PC-9 (cell line): Measurements from ENCODE around the gene PDE7B.

Experiments
- EZH2 ChIP-seq: fragments of 200-600 bp; sonication (generic); IDR thresholded peaks from 2 replicates; pipeline ENCODE4 v1.8.0; 2017; ENCODE audit warnings: antibody characterized with exemption, low read depth
- TF ChIP-seq, protein P1 (sequence below): fragments of 200-600 bp; sonication (generic); conservative IDR thresholded peaks from 2 replicates; pipeline ENCODE4 v1.6.1; 2017; ENCODE audit warnings: mixed run types, antibody characterized with exemption, mild to moderate bottlenecking, moderate library complexity

DNA sequence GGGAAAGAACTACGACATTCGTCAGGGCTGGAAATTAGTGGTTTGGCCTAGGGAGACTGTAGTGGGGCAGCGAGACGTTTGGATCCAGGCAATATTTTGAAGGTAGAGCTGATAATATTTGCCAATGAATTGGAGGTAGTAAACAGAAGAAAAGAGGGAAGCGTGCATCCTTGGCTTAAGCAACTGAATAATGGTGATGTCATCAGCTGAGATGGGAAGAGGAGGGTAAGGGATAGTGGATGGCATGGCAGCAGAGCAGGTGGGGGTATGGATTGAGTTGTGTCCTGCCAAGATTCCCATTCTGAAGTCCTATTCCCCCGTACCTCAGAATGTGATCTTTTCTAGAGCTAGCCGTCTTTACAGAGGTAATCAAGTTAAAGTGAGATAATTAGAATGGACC is 119.2 kb downstream of the PDE7B start:
- TF ChIP-seq, protein P1, sequence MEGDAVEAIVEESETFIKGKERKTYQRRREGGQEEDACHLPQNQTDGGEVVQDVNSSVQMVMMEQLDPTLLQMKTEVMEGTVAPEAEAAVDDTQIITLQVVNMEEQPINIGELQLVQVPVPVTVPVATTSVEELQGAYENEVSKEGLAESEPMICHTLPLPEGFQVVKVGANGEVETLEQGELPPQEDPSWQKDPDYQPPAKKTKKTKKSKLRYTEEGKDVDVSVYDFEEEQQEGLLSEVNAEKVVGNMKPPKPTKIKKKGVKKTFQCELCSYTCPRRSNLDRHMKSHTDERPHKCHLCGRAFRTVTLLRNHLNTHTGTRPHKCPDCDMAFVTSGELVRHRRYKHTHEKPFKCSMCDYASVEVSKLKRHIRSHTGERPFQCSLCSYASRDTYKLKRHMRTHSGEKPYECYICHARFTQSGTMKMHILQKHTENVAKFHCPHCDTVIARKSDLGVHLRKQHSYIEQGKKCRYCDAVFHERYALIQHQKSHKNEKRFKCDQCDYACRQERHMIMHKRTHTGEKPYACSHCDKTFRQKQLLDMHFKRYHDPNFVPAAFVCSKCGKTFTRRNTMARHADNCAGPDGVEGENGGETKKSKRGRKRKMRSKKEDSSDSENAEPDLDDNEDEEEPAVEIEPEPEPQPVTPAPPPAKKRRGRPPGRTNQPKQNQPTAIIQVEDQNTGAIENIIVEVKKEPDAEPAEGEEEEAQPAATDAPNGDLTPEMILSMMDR, result no peak
- no peak for TF ChIP-seq EZH2
